ENCODE data around the gene C1orf21.

Gene C1orf21

DNA sequence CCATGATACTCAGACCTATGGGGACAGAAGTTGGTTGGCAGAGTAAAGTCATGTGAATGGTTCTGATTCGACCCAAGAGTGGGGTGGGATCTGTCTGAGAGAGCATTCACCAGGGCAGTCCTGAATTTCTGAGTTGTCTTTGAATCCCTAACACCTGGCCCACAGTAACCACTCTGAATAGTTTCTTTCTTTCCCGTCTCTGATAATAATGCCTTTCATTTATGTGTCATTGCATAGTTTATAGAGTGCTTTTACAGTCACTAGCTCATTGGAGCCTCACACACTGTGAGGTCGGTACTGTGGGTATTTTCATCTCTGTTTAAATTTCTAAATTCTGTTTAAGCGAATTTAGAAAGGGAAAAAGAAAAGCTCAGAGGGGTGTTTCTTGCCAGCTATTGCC is 147.1 kb downstream of the C1orf21 start:
- H3K4me2 ChIP-seq (ENCODE audit: low read length): no peak overlapping the region
- H3K9me2 ChIP-seq (ENCODE audit: low read depth, low read length): no peaks in the 10 kb centered on the region
- H4K20me1 ChIP-seq (ENCODE audit: insufficient read depth, low read length): no peaks in the 10 kb centered on the region
- H3K27me3 ChIP-seq (ENCODE audit: insufficient read depth, low read length): no peaks in the 10 kb centered on the region
- no peaks in the 10 kb centered on the region for H3F3A ChIP-seq (ENCODE audit: insufficient read depth, low read length)
- no peaks in the 10 kb centered on the region for H3K4me1 ChIP-seq (ENCODE audit: insufficient read depth, low read length, severe bottlenecking)
- H3K36me3 ChIP-seq (ENCODE audit: insufficient read depth, low read length): no peaks in the 10 kb centered on the region
- no peak overlapping the region for H2AFZ ChIP-seq (ENCODE audit: low read length)
- H3K27ac ChIP-seq (ENCODE audit: low read depth, low read length, poor library complexity, severe bottlenecking): no peak overlapping the region
- TF ChIP-seq EZH2 (IDR thresholded peaks at IDR 0.05; ENCODE audit: borderline replicate concordance, low read length): no peak
- TF ChIP-seq, protein P1, sequence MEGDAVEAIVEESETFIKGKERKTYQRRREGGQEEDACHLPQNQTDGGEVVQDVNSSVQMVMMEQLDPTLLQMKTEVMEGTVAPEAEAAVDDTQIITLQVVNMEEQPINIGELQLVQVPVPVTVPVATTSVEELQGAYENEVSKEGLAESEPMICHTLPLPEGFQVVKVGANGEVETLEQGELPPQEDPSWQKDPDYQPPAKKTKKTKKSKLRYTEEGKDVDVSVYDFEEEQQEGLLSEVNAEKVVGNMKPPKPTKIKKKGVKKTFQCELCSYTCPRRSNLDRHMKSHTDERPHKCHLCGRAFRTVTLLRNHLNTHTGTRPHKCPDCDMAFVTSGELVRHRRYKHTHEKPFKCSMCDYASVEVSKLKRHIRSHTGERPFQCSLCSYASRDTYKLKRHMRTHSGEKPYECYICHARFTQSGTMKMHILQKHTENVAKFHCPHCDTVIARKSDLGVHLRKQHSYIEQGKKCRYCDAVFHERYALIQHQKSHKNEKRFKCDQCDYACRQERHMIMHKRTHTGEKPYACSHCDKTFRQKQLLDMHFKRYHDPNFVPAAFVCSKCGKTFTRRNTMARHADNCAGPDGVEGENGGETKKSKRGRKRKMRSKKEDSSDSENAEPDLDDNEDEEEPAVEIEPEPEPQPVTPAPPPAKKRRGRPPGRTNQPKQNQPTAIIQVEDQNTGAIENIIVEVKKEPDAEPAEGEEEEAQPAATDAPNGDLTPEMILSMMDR (IDR thresholded peaks at IDR 0.05; ENCODE audit: low read length): no peak
- peaks cover 3% of the 10 kb centered on the region; the same call in 1 of the 2 replicates for H3K9me3 ChIP-seq (ENCODE audit: low read length)
- no peak overlapping the region for H3K9ac ChIP-seq (ENCODE audit: low read length)
- H3K4me3 ChIP-seq (ENCODE audit: low read depth, low read length, poor library complexity, severe bottlenecking): no peak overlapping the region
- no peaks in the 10 kb centered on the region for H3K79me2 ChIP-seq (ENCODE audit: insufficient read depth, low read length)

DNA sequence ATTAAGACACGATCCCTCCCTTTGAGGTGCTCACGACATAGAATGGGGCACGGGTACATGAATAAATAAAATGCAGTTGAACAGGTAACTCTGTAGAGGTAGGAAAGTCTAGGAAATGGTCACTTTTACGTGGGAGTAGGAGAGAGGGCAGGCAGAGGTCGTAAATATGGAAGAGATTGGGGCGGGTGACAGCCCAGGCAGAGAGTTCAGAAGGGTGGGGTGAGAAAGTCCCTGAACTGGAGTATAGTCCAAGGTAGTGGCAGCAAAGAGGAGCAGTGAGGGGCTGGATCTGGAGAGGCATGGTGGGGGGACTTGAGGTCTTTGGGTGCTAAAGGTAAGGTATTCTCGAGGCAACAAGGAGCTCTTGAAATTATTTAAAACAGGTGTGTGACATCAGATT is 147.9 kb downstream of the C1orf21 start:
- Histone ChIP-seq H2AFZ (ENCODE audit: low read length) (no peak overlapping the region), H3K36me3 (ENCODE audit: insufficient read depth, low read length) (no peaks in the 10 kb centered on the region), H3K4me3 (ENCODE audit: low read depth, low read length, poor library complexity, severe bottlenecking) (no peak overlapping the region), H3K9ac (ENCODE audit: low read length) (no peak overlapping the region), H4K20me1 (ENCODE audit: insufficient read depth, low read length) (no peaks in the 10 kb centered on the region), H3K9me3 (ENCODE audit: low read length) (peaks cover 4% of the 10 kb centered on the region; the same call in 1 of the 2 replicates), H3K9me2 (ENCODE audit: low read depth, low read length) (no peaks in the 10 kb centered on the region), H3K27me3 (ENCODE audit: insufficient read depth, low read length) (no peaks in the 10 kb centered on the region), H3K4me1 (ENCODE audit: insufficient read depth, low read length, severe bottlenecking) (no peaks in the 10 kb centered on the region), H3F3A (ENCODE audit: insufficient read depth, low read length) (no peaks in the 10 kb centered on the region), H3K4me2 (ENCODE audit: low read length) (no peak overlapping the region), H3K79me2 (ENCODE audit: insufficient read depth, low read length) (no peaks in the 10 kb centered on the region), H3K27ac (ENCODE audit: low read depth, low read length, poor library complexity, severe bottlenecking) (no peak overlapping the region)
- TF ChIP-seq EZH2 (IDR thresholded peaks at IDR 0.05; ENCODE audit: borderline replicate concordance, low read length): no peak
- TF ChIP-seq, protein P1 (IDR thresholded peaks at IDR 0.05; ENCODE audit: low read length): no peak

- Histone ChIP-seq H3K36me3 (ENCODE audit: insufficient read depth, low read length) (no peaks in the 10 kb centered on the region), H3K4me3 (ENCODE audit: low read depth, low read length, poor library complexity, severe bottlenecking) (no peak overlapping the region), H3K9me2 (ENCODE audit: low read depth, low read length) (no peaks in the 10 kb centered on the region), H2AFZ (ENCODE audit: low read length) (no peak overlapping the region), H4K20me1 (ENCODE audit: insufficient read depth, low read length) (no peaks in the 10 kb centered on the region), H3K4me2 (ENCODE audit: low read length) (no peak overlapping the region), H3F3A (ENCODE audit: insufficient read depth, low read length) (no peaks in the 10 kb centered on the region), H3K79me2 (ENCODE audit: insufficient read depth, low read length) (no peaks in the 10 kb centered on the region), H3K27me3 (ENCODE audit: insufficient read depth, low read length) (no peaks in the 10 kb centered on the region), H3K9me3 (ENCODE audit: low read length) (peaks cover 4% of the 10 kb centered on the region; the same call in 1 of the 2 replicates), H3K4me1 (ENCODE audit: insufficient read depth, low read length, severe bottlenecking) (no peaks in the 10 kb centered on the region), H3K27ac (ENCODE audit: low read depth, low read length, poor library complexity, severe bottlenecking) (no peak overlapping the region), H3K9ac (ENCODE audit: low read length) (no peak overlapping the region)
- TF ChIP-seq, protein P1 (IDR thresholded peaks at IDR 0.05; ENCODE audit: low read length): no peak
- no peak for TF ChIP-seq EZH2 (IDR thresholded peaks at IDR 0.05; ENCODE audit: borderline replicate concordance, low read length)
Observed at GRCh38 chr1:184535191-184535970, 148.6 kb downstream of the C1orf21 start.
